Epithelial cell of esophagus (primary cell): ENCODE data around the gene TSHZ1.

Source experiments
- DNase-seq: peaks from one replicate; pipeline ENCODE4 v3.0.0; 2010; ENCODE audit warnings: low read depth
- H3K4me3 ChIP-seq: 2 replicates; pipeline ENCODE4 v1.5.1; 2011; ENCODE audit warnings: mild to moderate bottlenecking, low read length, control low read depth
- TF ChIP-seq, protein P1 (sequence below): IDR thresholded peaks from 2 replicates; pipeline ENCODE4 v1.5.1; 2011; ENCODE audit warnings: low read depth, mild to moderate bottlenecking, low read length, control low read depth, inconsistent platforms; ENCODE audit not compliant: insufficient read depth; ENCODE audit errors: missing control alignments

The TSHZ1 gene

DNA sequence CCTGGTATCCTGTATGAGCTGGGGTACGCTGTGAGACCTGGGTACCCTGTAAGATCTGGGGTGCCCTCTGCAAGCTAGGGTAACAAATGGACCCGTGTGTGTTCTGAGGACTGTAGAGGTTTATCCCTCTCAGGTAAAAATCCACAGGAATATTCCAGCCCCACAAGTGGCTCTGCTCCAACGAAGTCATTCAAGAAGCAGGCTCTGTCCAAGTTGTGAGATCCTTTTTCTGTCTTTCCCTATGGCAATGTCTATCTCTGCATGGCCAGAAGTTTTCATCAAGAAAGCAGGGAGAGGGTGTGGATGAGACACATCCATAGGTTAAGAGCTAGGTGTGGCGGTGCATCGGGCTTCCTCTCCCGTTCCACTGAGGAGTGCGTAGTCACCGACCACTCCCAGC lies 44.7 kb upstream of the TSHZ1 start:
- no peak overlapping the region for H3K4me3 ChIP-seq

GRCh38 chr18:75167137-75167536 lies 43.5 kb upstream of the TSHZ1 start:
- no peak overlapping the region for H3K4me3 ChIP-seq
- TF ChIP-seq, protein P1, sequence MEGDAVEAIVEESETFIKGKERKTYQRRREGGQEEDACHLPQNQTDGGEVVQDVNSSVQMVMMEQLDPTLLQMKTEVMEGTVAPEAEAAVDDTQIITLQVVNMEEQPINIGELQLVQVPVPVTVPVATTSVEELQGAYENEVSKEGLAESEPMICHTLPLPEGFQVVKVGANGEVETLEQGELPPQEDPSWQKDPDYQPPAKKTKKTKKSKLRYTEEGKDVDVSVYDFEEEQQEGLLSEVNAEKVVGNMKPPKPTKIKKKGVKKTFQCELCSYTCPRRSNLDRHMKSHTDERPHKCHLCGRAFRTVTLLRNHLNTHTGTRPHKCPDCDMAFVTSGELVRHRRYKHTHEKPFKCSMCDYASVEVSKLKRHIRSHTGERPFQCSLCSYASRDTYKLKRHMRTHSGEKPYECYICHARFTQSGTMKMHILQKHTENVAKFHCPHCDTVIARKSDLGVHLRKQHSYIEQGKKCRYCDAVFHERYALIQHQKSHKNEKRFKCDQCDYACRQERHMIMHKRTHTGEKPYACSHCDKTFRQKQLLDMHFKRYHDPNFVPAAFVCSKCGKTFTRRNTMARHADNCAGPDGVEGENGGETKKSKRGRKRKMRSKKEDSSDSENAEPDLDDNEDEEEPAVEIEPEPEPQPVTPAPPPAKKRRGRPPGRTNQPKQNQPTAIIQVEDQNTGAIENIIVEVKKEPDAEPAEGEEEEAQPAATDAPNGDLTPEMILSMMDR = no peak
- no peak for DNase-seq

More for the DNA sequence above, 44.7 kb upstream of the TSHZ1 start:
- DNase-seq = no peak
- TF ChIP-seq, protein P1 = no peak

DNA sequence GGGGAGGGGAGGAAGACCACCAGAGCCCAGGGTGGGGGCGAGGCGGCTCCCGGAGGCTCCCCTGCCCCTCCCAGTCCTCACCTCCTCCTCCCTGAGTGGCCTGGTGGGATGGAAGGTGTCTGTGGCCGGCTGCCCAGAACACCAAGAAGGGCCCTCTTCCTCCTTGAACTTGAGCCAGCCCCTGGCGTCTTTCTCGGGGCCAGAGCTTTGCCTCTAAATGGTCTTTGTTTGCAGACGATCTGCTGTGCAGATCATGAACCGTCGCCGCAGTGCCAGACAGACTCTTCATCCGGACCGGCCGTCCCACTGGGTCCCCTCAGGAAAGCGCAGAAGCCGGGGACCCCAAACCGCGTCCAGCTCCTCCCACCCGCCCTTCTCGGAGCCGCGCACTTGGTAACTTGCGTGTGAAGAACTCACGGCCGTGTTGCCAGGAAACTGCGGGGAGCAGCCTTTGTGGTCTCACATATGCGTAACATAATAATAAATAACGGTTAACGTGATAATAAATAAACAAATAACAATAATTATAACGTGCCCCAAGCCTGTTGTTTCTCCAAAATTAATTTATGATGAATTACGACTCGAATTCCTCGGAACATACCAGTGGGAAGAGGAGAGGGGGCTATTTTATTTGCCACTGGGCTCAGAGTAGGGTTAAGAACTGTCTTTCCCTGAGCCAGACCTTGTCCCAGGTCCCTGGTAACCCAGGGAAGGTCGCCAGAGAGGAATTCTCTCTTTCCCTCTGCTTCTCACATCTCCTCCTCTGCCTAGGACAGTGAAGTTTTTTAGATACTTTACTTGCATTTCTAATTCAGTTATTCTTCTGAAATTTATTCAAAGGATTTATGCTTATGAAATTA lies 42.6 kb upstream of the TSHZ1 start:
- no peak overlapping the region for H3K4me3 ChIP-seq
- TF ChIP-seq, protein P1 = no peak
- DNase-seq = no peak

GRCh38 chr18:75168619-75169018 lies 42.0 kb upstream of the TSHZ1 start:
- DNase-seq = no peak
- no peak overlapping the region for H3K4me3 ChIP-seq
- TF ChIP-seq, protein P1 = no peak

GRCh38 chr18:75169411-75169810 lies 41.2 kb upstream of the TSHZ1 start:
- TF ChIP-seq, protein P1 = no peak
- DNase-seq = no peak
- no peak overlapping the region for H3K4me3 ChIP-seq

- TF ChIP-seq, protein P1 = no peak
- H3K4me3 ChIP-seq = no peak overlapping the region
- no peak for DNase-seq
Measured at GRCh38 chr18:75170022-75170789, 40.4 kb upstream of the TSHZ1 start.
